Measurements from ENCODE around the gene ZNF141. TPM values are rescaled to one million over a fixed set of nuclear protein-coding genes. Genes with fewer than 3 reads are reported as not detected.
"Not testable (repeated sequence)": the region's sequence is repeated elsewhere in the genome, so short reads cannot be mapped to it uniquely, and the experiment has no call there.

ZNF141 gene
- 10 to 100 TPM; 20.2 to 24.1 TPM for total RNA-seq

- Histone ChIP-seq H3K36me3 (replicated peaks in 1 of 2; ENCODE audit: insufficient read depth in 1 of 2, low read depth in 2 of 2) (no peaks in the 10 kb centered on the region), H3K4me1 (peaks cover 26% of the 10 kb centered on the region), H3K27ac (peak within 1 kb of the TSS; percentile 82 to 96 (median 84)), H3K9me3 (no peaks in the 10 kb centered on the region), H3K27me3 (no peaks in the 10 kb centered on the region), H3K4me3 (peak within 1 kb of the TSS; percentile 70 to 96)
- DNase-seq = peak; percentile 95 to 98 (median 97)
- TF ChIP-seq CTCF (IDR thresholded peaks at IDR 0.05) (no peak), POLR2A (IDR thresholded peaks at IDR 0.05) (peak; percentile 72 to 93 (median 92))
- WGBS, 2 donors = 0 to 1% methylated on average over 20 to 59 of the region's 59 CpGs
- intact Hi-C loops (cut with DNase I) = no loop called here
- ATAC-seq = peak; percentile 95
These were observed at the start of gene ZNF141 for GRCh38 chr4:337143-337931. Gene ZNF141 (plus strand): TSS chr4:337814. CDS start chr4:337984, 170 bp downstream.

DNA sequence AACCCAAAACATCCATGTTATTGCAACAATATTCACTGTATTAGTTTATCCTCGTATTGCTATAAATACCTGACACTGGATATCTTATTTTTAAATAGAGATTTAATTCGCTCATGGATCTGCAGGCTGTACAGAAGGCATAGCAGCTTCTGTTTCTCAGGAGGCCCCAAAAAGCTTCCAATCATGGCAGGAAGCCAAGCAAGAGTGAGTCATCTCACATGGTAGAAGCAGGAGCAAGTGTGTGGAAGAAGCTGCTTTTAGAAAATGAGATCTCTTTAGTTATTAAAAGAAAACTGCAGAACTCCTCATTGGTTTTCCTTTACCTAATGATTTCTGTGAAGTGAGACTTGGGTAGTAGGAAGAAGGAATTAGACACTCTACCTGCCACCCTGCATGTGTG is 48.7 kb upstream of the ZNF141 start:
- H3K4me1 ChIP-seq = no peaks in the 10 kb centered on the region
- no peaks in the 10 kb centered on the region for H3K36me3 ChIP-seq (replicated peaks in 1 of 2; ENCODE audit: insufficient read depth in 1 of 2, low read depth in 2 of 2)
- intact Hi-C loops (cut with DNase I) = no loop called here
- ATAC-seq = no peak
- TF ChIP-seq CTCF (IDR thresholded peaks at IDR 0.05) (no peak), POLR2A (IDR thresholded peaks at IDR 0.05) (no peak)
- no peak for DNase-seq
- H3K4me3 ChIP-seq = no peak overlapping the region
- H3K27me3 ChIP-seq = no peaks in the 10 kb centered on the region
- H3K27ac ChIP-seq = no peak overlapping the region
- H3K9me3 ChIP-seq = peaks cover 0 to 6% (median 0%) of the 10 kb centered on the region in 3 donors
- WGBS, 2 donors = 76 to 88% methylated on average over 2 of the region's 2 CpGs

- H3K27ac ChIP-seq = no peak overlapping the region
- DNase-seq = no peak
- H3K27me3 ChIP-seq = no peaks in the 10 kb centered on the region
- no peak for ATAC-seq
- WGBS, 2 donors = 92 to 93% methylated on average over 3 of the region's 3 CpGs
- H3K4me1 ChIP-seq = no peaks in the 10 kb centered on the region
- no peak for TF ChIP-seq POLR2A (IDR thresholded peaks at IDR 0.05)
- no peak for TF ChIP-seq CTCF (IDR thresholded peaks at IDR 0.05)
- H3K36me3 ChIP-seq (replicated peaks in 1 of 2; ENCODE audit: insufficient read depth in 1 of 2, low read depth in 2 of 2) = no peaks in the 10 kb centered on the region
- intact Hi-C loops (cut with DNase I) = no loop called here
- peaks cover 0 to 6% (median 0%) of the 10 kb centered on the region in 3 donors for H3K9me3 ChIP-seq
- H3K4me3 ChIP-seq = no peak overlapping the region
These were observed 42.9 kb upstream of the ZNF141 start for GRCh38 chr4:294732-295131.

GRCh38 chr4:302381-302780 is 35.2 kb upstream of the ZNF141 start:
- no peak for TF ChIP-seq CTCF (IDR thresholded peaks at IDR 0.05)
- no peak for TF ChIP-seq POLR2A (IDR thresholded peaks at IDR 0.05)
- Histone ChIP-seq H3K27ac (no peak overlapping the region), H3K4me1 (peaks cover 9% of the 10 kb centered on the region), H3K36me3 (replicated peaks in 1 of 2; ENCODE audit: insufficient read depth in 1 of 2, low read depth in 2 of 2) (no peaks in the 10 kb centered on the region), H3K27me3 (no peaks in the 10 kb centered on the region), H3K4me3 (no peak overlapping the region), H3K9me3 (peaks cover 0 to 4% (median 0%) of the 10 kb centered on the region in 3 donors)
- intact Hi-C loops (cut with DNase I) = no loop called here
- ATAC-seq = no peak
- DNase-seq = no peak
- 86 to 92% methylated on average over 4 of the region's 4 CpGs for WGBS, 2 donors

GRCh38 chr4:304516-304915 is 33.1 kb upstream of the ZNF141 start:
- H3K4me3 ChIP-seq; ATAC-seq; H3K36me3 ChIP-seq (replicated peaks in 1 of 2; ENCODE audit: insufficient read depth in 1 of 2, low read depth in 2 of 2); H3K27ac ChIP-seq; H3K27me3 ChIP-seq; DNase-seq; intact Hi-C loops (cut with DNase I); H3K4me1 ChIP-seq; H3K9me3 ChIP-seq: not testable (repeated sequence)
- WGBS, 2 donors = 10 to 11% methylated on average over 12 to 20 of the region's 20 CpGs

Data from body of pancreas (tissue), 4 donors.